ENCODE results near the gene KSR1.

The KSR1 gene

DNA sequence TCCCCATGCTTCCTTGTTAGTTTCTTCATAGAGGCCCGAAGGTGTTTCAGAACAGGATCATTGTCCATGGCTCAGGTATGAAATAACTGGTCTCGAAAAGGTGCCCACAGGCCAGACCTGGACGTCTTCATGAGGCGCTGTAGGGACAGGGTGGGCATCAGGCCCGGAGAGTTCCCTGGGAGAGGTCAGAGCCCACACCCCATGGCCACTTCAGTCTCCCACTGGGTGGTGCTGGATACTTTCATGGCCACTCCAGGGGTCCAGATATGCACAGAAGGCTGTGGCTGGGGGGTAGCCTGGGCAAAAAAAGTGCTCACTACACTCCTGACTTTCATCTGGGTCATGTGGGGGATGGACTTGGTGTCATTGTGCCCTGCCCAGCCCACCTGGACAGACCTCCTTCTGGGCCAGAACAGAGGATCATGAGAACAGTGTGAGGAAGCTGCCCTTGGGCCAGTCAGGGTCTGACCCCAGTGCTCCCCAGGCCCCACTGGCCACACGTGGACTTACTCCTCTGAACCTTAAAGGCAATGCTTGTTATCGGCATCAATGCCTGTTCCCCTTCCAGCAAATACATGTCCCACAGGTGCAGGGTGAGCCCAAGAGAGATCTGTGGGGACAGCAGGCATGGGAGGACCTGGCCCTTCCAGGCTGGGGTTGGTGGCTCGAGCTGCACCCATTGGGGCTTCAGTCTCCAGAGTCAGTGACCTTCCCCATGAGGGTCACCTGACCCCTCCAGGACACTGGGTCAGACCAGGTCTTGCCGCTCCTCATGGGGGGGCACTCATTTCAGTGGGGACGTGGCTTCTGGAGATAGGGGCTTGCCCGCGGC lies 211.6 kb downstream of the KSR1 start:
- H3K4me3 ChIP-seq (ENCODE audit: low read length in 2 of 2), result no peak overlapping the region
- H3K4me2 ChIP-seq (ENCODE audit: insufficient read depth, low read length, poor library complexity, severe bottlenecking), result no peak overlapping the region
- no peaks in the 10 kb centered on the region for H3K4me1 ChIP-seq (ENCODE audit: control insufficient read depth in 2 of 2, insufficient read depth in 1 of 2, low read depth in 1 of 2, low read length in 2 of 2)
- H4K91ac ChIP-seq (ENCODE audit: low read depth, low read length, poor library complexity), result no peak overlapping the region
- no peaks in the 10 kb centered on the region for H3K79me1 ChIP-seq (ENCODE audit: low read depth, low read length)
- H2BK5ac ChIP-seq (ENCODE audit: low read length), result no peak overlapping the region
- H2BK120ac ChIP-seq (ENCODE audit: low read depth, low read length), result no peak overlapping the region
- H3K27ac ChIP-seq (replicated peaks; ENCODE audit: low read length), result no peak overlapping the region
- no peak for DNase-seq (ENCODE audit: low spot score)
- H3K4ac ChIP-seq (ENCODE audit: low read length), result no peak overlapping the region
- no peak overlapping the region for H2BK12ac ChIP-seq (ENCODE audit: low read length)
- no peak overlapping the region for H2AFZ ChIP-seq (ENCODE audit: low read length)
- no peak overlapping the region for H3K14ac ChIP-seq (ENCODE audit: low read length)
- peak overlapping the region; percentile 45 for H3K18ac ChIP-seq (ENCODE audit: low read length)
- H2AK5ac ChIP-seq (ENCODE audit: low read depth, low read length), result no peak overlapping the region
- no peaks in the 10 kb centered on the region for H3K36me3 ChIP-seq (replicated peaks in 1 of 2; ENCODE audit: control insufficient read depth in 2 of 2, insufficient read depth in 2 of 2, low read length in 2 of 2)
- WGBS, 2 donors (ENCODE audit: extremely low coverage in 2 of 2, insufficient read length in 2 of 2, insufficient replicate concordance in 1 of 2), result no CpG with 5 or more reads among the region's 12 CpGs
- no peak overlapping the region for H3K23ac ChIP-seq (ENCODE audit: low read depth, low read length, poor library complexity)
- peaks cover 0 to 10% (median 0%) of the 10 kb centered on the region in 3 experiments for H3K27me3 ChIP-seq (ENCODE audit: control insufficient read depth in 3 of 3, insufficient read depth in 3 of 3, low read depth in 1 of 3, low read length in 3 of 3)
- H3K9me3 ChIP-seq (replicated peaks in 1 of 2; ENCODE audit: control insufficient read depth in 2 of 2, insufficient read depth in 1 of 2, low read depth in 1 of 2, low read length in 2 of 2), result no peaks in the 10 kb centered on the region
- H2BK15ac ChIP-seq (ENCODE audit: low read length), result no peak overlapping the region
- peak overlapping the region; percentile 72 for H4K8ac ChIP-seq (ENCODE audit: low read depth, low read length)
- no peak overlapping the region for H3K9ac ChIP-seq (ENCODE audit: low read depth, low read length, poor library complexity)

DNA sequence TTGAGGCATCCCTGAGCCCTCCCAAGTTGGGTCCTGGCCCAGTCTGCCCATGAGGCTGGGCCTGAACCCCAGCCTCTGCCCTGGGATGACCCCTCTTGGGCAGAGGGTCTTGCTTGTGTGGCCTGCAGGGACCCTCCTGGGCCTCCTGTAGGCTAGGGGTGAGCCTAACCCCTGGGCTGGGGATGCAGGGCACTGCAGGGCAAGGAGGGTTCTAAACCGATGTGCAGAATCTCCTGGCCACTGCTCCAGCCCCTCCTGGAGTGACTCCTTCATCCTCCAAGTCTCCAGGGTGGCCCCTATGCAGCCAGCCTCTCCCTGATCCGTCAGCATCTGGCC lies 212.2 kb downstream of the KSR1 start:
- Histone ChIP-seq H4K91ac (ENCODE audit: low read depth, low read length, poor library complexity) (no peak overlapping the region), H3K23ac (ENCODE audit: low read depth, low read length, poor library complexity) (no peak overlapping the region), H3K9ac (ENCODE audit: low read depth, low read length, poor library complexity) (no peak overlapping the region), H2AK5ac (ENCODE audit: low read depth, low read length) (no peak overlapping the region), H4K8ac (ENCODE audit: low read depth, low read length) (peak overlapping the region; percentile 72), H3K36me3 (replicated peaks in 1 of 2; ENCODE audit: control insufficient read depth in 2 of 2, insufficient read depth in 2 of 2, low read length in 2 of 2) (no peaks in the 10 kb centered on the region), H2AFZ (ENCODE audit: low read length) (no peak overlapping the region), H3K4me2 (ENCODE audit: insufficient read depth, low read length, poor library complexity, severe bottlenecking) (no peak overlapping the region), H2BK5ac (ENCODE audit: low read length) (no peak overlapping the region), H3K4ac (ENCODE audit: low read length) (no peak overlapping the region), H3K4me1 (ENCODE audit: control insufficient read depth in 2 of 2, insufficient read depth in 1 of 2, low read depth in 1 of 2, low read length in 2 of 2) (no peaks in the 10 kb centered on the region), H3K27ac (replicated peaks; ENCODE audit: low read length) (no peak overlapping the region), H3K4me3 (ENCODE audit: low read length in 2 of 2) (no peak overlapping the region), H3K9me3 (replicated peaks in 1 of 2; ENCODE audit: control insufficient read depth in 2 of 2, insufficient read depth in 1 of 2, low read depth in 1 of 2, low read length in 2 of 2) (no peaks in the 10 kb centered on the region), H3K14ac (ENCODE audit: low read length) (no peak overlapping the region), H3K18ac (ENCODE audit: low read length) (no peak overlapping the region), H3K27me3 (ENCODE audit: control insufficient read depth in 3 of 3, insufficient read depth in 3 of 3, low read depth in 1 of 3, low read length in 3 of 3) (peaks cover 0 to 13% (median 0%) of the 10 kb centered on the region in 3 experiments), H2BK12ac (ENCODE audit: low read length) (no peak overlapping the region), H2BK15ac (ENCODE audit: low read length) (no peak overlapping the region), H3K79me1 (ENCODE audit: low read depth, low read length) (no peaks in the 10 kb centered on the region), H2BK120ac (ENCODE audit: low read depth, low read length) (no peak overlapping the region)
- DNase-seq (ENCODE audit: low spot score), result no peak
- no CpG with 5 or more reads among the region's 2 CpGs for WGBS, 2 donors (ENCODE audit: extremely low coverage in 2 of 2, insufficient read length in 2 of 2, insufficient replicate concordance in 1 of 2)

DNA sequence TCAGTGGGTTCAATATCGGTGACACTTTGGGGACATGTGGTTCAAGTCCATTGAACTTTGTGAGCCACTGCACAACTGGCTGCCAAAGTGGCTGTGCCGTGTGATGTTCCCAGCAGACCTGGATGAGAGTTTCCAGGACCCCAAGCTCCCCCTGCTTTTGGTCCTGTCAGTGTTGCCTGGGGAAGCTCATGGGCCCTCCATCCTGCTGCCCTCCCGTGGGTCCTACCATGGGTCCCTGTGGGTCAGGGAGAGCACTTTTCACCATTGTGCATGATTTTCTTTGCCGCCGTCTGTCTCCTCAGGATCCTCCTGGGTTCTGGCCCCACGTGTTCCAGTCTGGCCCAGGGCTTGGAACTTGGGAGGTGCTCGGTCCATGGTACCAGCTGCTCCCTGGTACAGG lies 212.9 kb downstream of the KSR1 start:
- H2AFZ ChIP-seq (ENCODE audit: low read length), result no peak overlapping the region
- no peak overlapping the region for H4K91ac ChIP-seq (ENCODE audit: low read depth, low read length, poor library complexity)
- H3K79me1 ChIP-seq (ENCODE audit: low read depth, low read length), result no peaks in the 10 kb centered on the region
- H3K36me3 ChIP-seq (replicated peaks in 1 of 2; ENCODE audit: control insufficient read depth in 2 of 2, insufficient read depth in 2 of 2, low read length in 2 of 2), result no peaks in the 10 kb centered on the region
- no peak overlapping the region for H2AK5ac ChIP-seq (ENCODE audit: low read depth, low read length)
- WGBS, 2 donors (ENCODE audit: extremely low coverage in 2 of 2, insufficient read length in 2 of 2, insufficient replicate concordance in 1 of 2), result no CpG with 5 or more reads among the region's 7 CpGs
- no peaks in the 10 kb centered on the region for H3K9me3 ChIP-seq (replicated peaks in 1 of 2; ENCODE audit: control insufficient read depth in 2 of 2, insufficient read depth in 1 of 2, low read depth in 1 of 2, low read length in 2 of 2)
- H3K27me3 ChIP-seq (ENCODE audit: control insufficient read depth in 3 of 3, insufficient read depth in 3 of 3, low read depth in 1 of 3, low read length in 3 of 3), result peaks cover 0 to 13% (median 0%) of the 10 kb centered on the region in 3 experiments
- H3K4me1 ChIP-seq (ENCODE audit: control insufficient read depth in 2 of 2, insufficient read depth in 1 of 2, low read depth in 1 of 2, low read length in 2 of 2), result no peaks in the 10 kb centered on the region
- no peak overlapping the region for H3K14ac ChIP-seq (ENCODE audit: low read length)
- no peak overlapping the region for H2BK12ac ChIP-seq (ENCODE audit: low read length)
- H3K4ac ChIP-seq (ENCODE audit: low read length), result no peak overlapping the region
- no peak overlapping the region for H3K9ac ChIP-seq (ENCODE audit: low read depth, low read length, poor library complexity)
- no peak overlapping the region for H3K4me3 ChIP-seq (ENCODE audit: low read length in 2 of 2)
- DNase-seq (ENCODE audit: low spot score), result no peak
- no peak overlapping the region for H2BK5ac ChIP-seq (ENCODE audit: low read length)
- H3K23ac ChIP-seq (ENCODE audit: low read depth, low read length, poor library complexity), result no peak overlapping the region
- no peak overlapping the region for H4K8ac ChIP-seq (ENCODE audit: low read depth, low read length)
- H3K27ac ChIP-seq (replicated peaks; ENCODE audit: low read length), result no peak overlapping the region
- H2BK120ac ChIP-seq (ENCODE audit: low read depth, low read length), result no peak overlapping the region
- no peak overlapping the region for H3K18ac ChIP-seq (ENCODE audit: low read length)
- H2BK15ac ChIP-seq (ENCODE audit: low read length), result no peak overlapping the region
- no peak overlapping the region for H3K4me2 ChIP-seq (ENCODE audit: insufficient read depth, low read length, poor library complexity, severe bottlenecking)

DNA sequence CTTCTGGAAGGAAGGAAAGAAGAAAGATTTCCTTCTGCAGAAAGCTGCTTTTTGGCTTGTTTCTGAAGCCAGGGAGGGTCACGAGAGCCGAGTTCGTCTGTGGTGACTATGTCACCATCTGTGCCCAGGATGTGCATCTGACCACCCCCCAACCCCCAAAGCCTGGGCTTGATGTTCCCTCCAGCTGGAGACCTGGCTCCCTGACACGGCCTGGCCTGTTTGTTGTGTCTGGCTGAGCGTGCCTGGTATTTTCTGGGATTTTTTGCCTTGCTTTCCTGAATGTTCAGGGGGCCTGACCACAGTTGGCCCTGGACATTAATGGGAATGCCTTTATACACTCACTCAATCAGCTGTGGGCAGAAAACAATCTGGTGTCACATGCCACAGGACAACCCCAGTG lies 213.6 kb downstream of the KSR1 start:
- Histone ChIP-seq H3K4me2 (ENCODE audit: insufficient read depth, low read length, poor library complexity, severe bottlenecking) (no peak overlapping the region), H3K18ac (ENCODE audit: low read length) (no peak overlapping the region), H2BK12ac (ENCODE audit: low read length) (no peak overlapping the region), H4K8ac (ENCODE audit: low read depth, low read length) (no peak overlapping the region), H2BK5ac (ENCODE audit: low read length) (no peak overlapping the region), H4K91ac (ENCODE audit: low read depth, low read length, poor library complexity) (no peak overlapping the region), H3K79me1 (ENCODE audit: low read depth, low read length) (no peaks in the 10 kb centered on the region), H2AK5ac (ENCODE audit: low read depth, low read length) (no peak overlapping the region), H3K36me3 (replicated peaks in 1 of 2; ENCODE audit: control insufficient read depth in 2 of 2, insufficient read depth in 2 of 2, low read length in 2 of 2) (no peaks in the 10 kb centered on the region), H3K23ac (ENCODE audit: low read depth, low read length, poor library complexity) (no peak overlapping the region), H3K4me3 (ENCODE audit: low read length in 2 of 2) (no peak overlapping the region), H3K9ac (ENCODE audit: low read depth, low read length, poor library complexity) (no peak overlapping the region), H3K14ac (ENCODE audit: low read length) (no peak overlapping the region), H3K9me3 (replicated peaks in 1 of 2; ENCODE audit: control insufficient read depth in 2 of 2, insufficient read depth in 1 of 2, low read depth in 1 of 2, low read length in 2 of 2) (no peaks in the 10 kb centered on the region), H3K4me1 (ENCODE audit: control insufficient read depth in 2 of 2, insufficient read depth in 1 of 2, low read depth in 1 of 2, low read length in 2 of 2) (no peaks in the 10 kb centered on the region), H2BK15ac (ENCODE audit: low read length) (no peak overlapping the region), H2BK120ac (ENCODE audit: low read depth, low read length) (no peak overlapping the region), H2AFZ (ENCODE audit: low read length) (no peak overlapping the region), H3K27ac (replicated peaks; ENCODE audit: low read length) (no peak overlapping the region), H3K4ac (ENCODE audit: low read length) (no peak overlapping the region), H3K27me3 (ENCODE audit: control insufficient read depth in 3 of 3, insufficient read depth in 3 of 3, low read depth in 1 of 3, low read length in 3 of 3) (peaks cover 0 to 13% (median 0%) of the 10 kb centered on the region in 3 experiments)
- no peak for DNase-seq (ENCODE audit: low spot score)
- no CpG with 5 or more reads among the region's 5 CpGs for WGBS, 2 donors (ENCODE audit: extremely low coverage in 2 of 2, insufficient read length in 2 of 2, insufficient replicate concordance in 1 of 2)
